Epidermal melanocyte (primary cell): ENCODE measurements around the gene CELA3B.
"Not testable (repeated sequence)": the region's sequence is repeated elsewhere in the genome, so short reads cannot be mapped to it uniquely, and the experiment has no call there.

Source experiments
- DNase-seq: peaks from one replicate; pipeline ENCODE4 v3.0.0; 2011; ENCODE audit warnings: low spot score; ENCODE audit not compliant: insufficient read length

Gene CELA3B

DNA sequence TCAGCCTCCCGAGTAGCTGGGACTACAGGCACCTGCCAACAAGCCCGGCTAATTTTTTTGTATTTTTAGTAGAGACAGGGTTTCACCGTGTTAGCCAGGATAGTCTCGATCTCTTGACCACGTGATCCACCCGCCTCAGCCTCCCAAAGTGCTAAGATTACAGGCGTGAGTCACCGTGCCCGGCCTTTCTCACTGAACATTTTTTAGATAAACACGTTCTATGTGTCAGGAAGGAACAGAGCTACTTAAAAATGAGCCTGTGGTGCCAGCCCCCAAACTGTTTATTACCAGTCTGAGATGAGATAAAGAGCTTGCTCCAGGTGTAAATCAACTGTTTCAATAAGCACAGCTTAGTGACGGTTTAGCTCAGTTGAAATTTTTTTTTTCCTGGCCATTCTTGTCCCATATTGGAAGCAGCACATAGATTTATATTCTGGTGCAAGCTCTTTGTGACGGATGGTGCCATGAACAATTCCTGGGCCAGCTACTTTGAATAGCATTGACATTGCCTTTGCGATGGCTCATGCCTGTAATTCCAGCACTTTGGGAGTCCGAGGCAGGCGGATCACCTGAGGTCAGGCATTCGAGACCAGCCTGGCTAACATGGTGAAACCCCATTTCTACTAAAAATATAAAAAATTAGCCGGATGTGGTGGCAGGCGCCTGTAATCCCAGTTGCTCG is 33.7 kb upstream of the CELA3B start:
- not testable (repeated sequence) for DNase-seq

GRCh38 chr1:21944733-21945073 is 32.1 kb upstream of the CELA3B start:
- no peak for DNase-seq

- no peak for DNase-seq
Observed at GRCh38 chr1:21946836-21947587, 29.8 kb upstream of the CELA3B start.

DNA sequence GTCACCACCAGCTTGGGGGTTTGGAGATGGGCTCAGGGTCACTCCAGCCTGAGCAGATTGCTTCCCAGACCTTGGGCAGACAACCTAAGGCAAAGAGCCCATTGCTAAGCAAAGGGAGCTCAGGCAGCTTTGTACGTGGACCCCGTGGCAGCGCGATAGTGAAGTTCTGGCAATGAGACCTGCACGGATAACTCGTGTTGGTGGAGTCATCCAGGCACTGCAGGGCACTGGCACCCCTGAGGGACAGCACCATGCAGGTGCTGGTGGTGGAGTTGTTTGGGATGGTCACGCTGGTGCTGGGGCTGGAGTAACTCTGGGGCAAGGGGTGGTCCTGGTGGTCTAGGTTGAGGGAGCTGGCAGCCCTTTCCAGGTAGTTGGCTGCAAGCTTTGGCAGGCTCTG is 26.1 kb upstream of the CELA3B start:
- no peak for DNase-seq

GRCh38 chr1:21951226-21951870 is 25.5 kb upstream of the CELA3B start:
- no peak for DNase-seq

DNA sequence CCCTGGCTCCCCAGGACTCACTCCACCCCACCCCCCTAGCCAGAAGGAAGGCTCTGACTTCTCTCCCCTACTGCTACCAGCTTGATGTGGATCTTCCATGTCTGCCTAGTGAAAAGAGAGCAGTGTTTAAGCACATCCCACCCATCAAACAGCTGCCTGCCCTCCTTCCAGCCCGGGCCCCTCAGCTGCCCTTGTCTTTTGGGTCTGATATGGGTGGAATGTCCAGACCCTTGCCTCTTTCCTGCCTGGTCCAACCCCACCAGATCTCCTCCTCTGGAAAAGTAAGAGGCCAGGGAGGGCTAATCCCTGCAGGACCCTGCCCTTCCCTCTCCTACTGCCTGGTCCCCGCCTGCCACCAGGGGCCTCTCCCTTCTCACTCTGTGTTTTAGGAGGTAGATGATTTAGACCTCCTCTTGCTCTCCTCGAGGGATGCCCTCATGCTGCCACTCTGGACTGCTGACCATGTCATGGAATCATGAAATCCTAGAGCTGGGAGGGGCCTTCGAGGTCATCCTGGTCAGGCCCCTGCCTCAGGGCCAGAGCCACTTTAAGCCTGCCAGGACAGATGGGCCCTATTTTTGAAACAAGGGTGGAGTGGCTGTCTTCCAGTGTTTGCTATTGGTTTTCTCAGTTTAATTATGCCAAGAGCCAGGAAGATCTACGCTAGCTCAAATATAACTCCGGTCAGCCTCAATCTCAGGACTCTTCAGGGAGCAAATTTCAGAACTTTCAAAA is 23.9 kb upstream of the CELA3B start:
- no peak for DNase-seq

DNA sequence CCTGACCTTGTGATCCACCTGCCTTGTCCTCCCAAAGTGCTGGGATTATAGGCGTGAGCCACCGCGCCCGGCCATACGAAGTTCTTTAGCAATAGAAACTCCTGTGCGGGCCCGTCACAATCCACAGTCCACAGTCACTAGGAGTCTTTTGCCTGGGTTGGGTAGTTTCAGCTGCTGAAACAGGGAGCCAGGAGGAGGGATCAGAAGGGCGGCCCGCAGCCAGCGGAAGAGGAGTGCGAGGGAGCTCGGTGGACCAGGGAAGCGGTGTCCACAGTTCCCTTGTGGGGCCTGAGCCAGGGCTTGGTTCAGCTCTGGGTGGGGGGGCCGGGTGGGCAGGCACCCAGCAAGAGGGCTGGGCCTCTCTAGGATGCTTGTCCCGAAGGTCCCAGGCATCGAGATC is 21.8 kb upstream of the CELA3B start:
- no peak for DNase-seq

- no peak for DNase-seq
Observed at GRCh38 chr1:21955501-21956281, 21.1 kb upstream of the CELA3B start.

GRCh38 chr1:21956720-21957552 is 19.9 kb upstream of the CELA3B start:
- DNase-seq, result no peak

GRCh38 chr1:21961337-21961736 is 15.5 kb upstream of the CELA3B start:
- DNase-seq, result no peak

GRCh38 chr1:21961799-21962198 is 15.0 kb upstream of the CELA3B start:
- no peak for DNase-seq

GRCh38 chr1:21963477-21964217 is 13.2 kb upstream of the CELA3B start:
- DNase-seq, result peak; percentile 65

GRCh38 chr1:21966247-21967000 is 10.4 kb upstream of the CELA3B start:
- no peak for DNase-seq

DNA sequence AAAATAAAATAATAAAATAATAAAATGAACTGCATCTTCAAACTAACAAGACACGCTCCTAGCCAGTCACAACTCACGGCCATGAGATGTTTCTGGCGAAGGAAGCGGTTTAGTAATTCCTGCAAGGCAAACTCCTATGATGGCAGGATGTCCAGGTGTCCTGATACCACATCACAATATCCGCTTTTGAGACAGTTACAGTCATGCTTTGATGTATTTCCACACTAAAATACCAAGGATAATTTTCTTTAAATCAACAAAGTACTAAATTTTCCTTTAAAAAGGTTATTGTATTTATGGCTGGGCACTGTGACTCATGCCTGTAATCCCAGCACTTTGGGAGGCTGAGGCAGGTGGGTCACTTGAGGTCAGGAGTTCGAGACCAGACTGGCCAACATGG is 9.6 kb upstream of the CELA3B start:
- DNase-seq, result not testable (repeated sequence)

DNA sequence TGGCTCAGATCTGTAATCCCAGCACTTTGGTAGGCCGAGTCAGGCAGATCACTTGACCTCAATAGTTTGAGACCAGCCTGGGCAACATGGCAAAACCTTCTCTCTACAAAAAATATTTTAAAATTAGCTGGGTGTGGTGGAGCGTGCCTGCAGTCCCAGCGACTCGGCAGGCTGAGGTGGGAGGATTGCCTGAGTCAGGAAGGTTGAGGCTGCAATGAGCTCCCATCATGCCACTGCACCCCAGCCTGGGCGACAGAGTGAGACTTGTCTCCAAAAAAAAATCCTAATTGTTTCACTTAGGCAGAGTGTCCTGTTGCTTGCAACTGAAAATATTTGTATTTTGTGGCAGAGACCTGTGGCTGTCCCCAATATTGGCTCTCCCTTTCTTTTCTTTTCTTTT is 7.8 kb upstream of the CELA3B start:
- DNase-seq, result not testable (repeated sequence)

DNA sequence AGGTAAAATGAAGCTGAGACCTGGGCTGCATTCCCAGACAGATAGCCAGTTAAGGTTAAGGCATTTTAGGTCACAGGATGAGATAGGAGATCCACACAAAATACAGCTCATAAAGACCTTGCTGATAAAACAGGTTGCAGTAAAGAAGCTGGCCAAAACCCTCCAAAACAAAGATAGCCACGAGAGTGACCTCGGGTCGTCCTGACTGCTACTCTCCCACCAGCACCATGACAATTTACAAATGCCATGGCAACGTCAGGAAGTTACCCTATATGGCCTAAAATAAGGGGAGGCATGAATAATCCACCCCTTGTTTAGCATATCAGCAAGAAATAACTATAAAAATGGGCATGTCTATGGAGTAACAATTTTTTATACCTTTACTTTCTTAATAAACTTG is 6.3 kb upstream of the CELA3B start:
- not testable (repeated sequence) for DNase-seq

DNA sequence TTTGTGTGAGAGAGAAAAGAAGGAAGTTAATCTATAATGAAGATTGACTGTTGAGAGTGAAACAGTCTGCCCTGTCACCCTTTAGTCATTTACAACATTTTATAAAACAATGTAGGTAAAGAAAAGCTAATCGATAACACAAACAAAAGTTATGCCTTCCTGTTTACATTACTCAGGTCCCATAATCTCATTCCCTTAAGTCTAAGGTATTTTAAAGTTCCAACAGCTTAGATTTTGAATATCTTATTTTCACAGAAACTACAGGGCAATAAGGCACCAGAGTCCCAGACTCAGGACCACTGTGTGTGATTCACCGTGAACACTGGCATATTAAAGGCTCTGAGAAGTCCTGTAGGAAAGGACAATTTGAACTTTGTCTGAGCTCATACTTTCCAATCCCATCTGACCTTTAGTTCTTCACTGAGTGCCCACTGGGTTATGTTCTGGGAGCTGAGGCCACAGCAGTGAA is 3.8 kb upstream of the CELA3B start:
- not testable (repeated sequence) for DNase-seq

DNA sequence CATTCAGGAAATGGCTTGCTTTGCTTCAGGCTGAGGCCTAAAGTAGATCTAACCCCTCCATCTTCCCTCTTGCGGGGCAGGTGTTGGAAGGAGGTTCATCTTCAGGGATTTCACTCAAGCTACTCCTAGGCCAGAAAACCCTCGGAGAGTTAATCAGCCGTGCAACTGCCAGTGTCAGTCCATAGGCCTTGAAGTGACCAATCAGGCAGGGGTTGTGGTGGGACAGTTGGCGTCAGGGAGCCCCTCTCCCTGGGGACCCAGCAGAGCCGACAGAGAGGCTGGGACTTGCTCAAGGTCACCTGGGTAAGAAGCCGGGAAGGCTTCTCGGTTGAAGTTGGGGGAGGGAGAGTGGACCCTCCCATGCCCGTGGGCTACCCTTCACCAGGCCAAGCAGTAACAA is 2.9 kb upstream of the CELA3B start:
- not testable (repeated sequence) for DNase-seq

GRCh38 chr1:21974699-21975098 is 2.1 kb upstream of the CELA3B start:
- not testable (repeated sequence) for DNase-seq
